HEK293 (cell line): Measurements from ENCODE around the gene ADM2.
A peak's percentile ranks its signal among the peaks of the same experiment; 100 is the strongest.

Source experiments
- GFI1B ChIP-seq: fragments of 450-650 bp; formaldehyde crosslinking; IDR thresholded peaks from 2 replicates; pipeline ENCODE4 v1.5.1; 2016; ENCODE audit warnings: missing biosample characterization, missing genetic modification characterization
- KLF1 ChIP-seq: fragments of 450-650 bp; formaldehyde crosslinking; IDR thresholded peaks from 2 replicates; pipeline ENCODE4 v1.5.1; 2016; ENCODE audit warnings: missing biosample characterization, missing genetic modification characterization
- KLF8 ChIP-seq: fragments of 450-650 bp; formaldehyde crosslinking; IDR thresholded peaks from 2 replicates; pipeline ENCODE4 v1.5.1; 2016; ENCODE audit warnings: missing biosample characterization, missing genetic modification characterization
- PRDM1 ChIP-seq: fragments of 450-650 bp; formaldehyde crosslinking; IDR thresholded peaks from 2 replicates; pipeline ENCODE4; 2016; ENCODE audit warnings: missing biosample characterization, missing genetic modification characterization
- SALL2 ChIP-seq: fragments of 450-650 bp; formaldehyde crosslinking; IDR thresholded peaks from 2 replicates; pipeline ENCODE4 v1.5.0; 2017; ENCODE audit warnings: missing biosample characterization, mild to moderate bottlenecking, missing genetic modification characterization, borderline replicate concordance
- SP2 ChIP-seq: fragments of 450-650 bp; formaldehyde crosslinking; IDR thresholded peaks from 2 replicates; pipeline ENCODE4 v1.5.1; 2016; ENCODE audit warnings: missing biosample characterization, missing genetic modification characterization
- YY1 ChIP-seq: fragments of 450-650 bp; formaldehyde crosslinking; IDR thresholded peaks from 2 replicates; pipeline ENCODE4 v1.5.1; 2018; ENCODE audit warnings: missing biosample characterization, missing genetic modification characterization
- ZFP41 ChIP-seq: fragments of 450-650 bp; formaldehyde crosslinking; IDR thresholded peaks from 2 replicates; pipeline ENCODE4 v1.5.1; 2016; ENCODE audit warnings: missing biosample characterization, missing genetic modification characterization, borderline replicate concordance
- ZNF10 ChIP-seq: fragments of 450-650 bp; formaldehyde crosslinking; IDR thresholded peaks from 2 replicates; pipeline ENCODE4 v1.5.1; 2017; ENCODE audit warnings: missing biosample characterization, missing genetic modification characterization
- ZNF155 ChIP-seq: fragments of 450-650 bp; formaldehyde crosslinking; IDR thresholded peaks from 2 replicates; pipeline ENCODE4 v1.5.1; 2016; ENCODE audit warnings: missing biosample characterization, missing genetic modification characterization
- ZNF184 ChIP-seq: fragments of 450-650 bp; IDR thresholded peaks from 2 replicates; pipeline ENCODE4 v1.5.1; 2018; ENCODE audit warnings: missing biosample characterization, mild to moderate bottlenecking, missing genetic modification characterization
- ZNF211 ChIP-seq: fragments of 450-650 bp; formaldehyde crosslinking; IDR thresholded peaks from 2 replicates; pipeline ENCODE4 v1.5.1; 2016; ENCODE audit warnings: low read depth, missing biosample characterization, missing genetic modification characterization
- ZNF221 ChIP-seq: fragments of 450-650 bp; formaldehyde crosslinking; IDR thresholded peaks from 2 replicates; pipeline ENCODE4 v1.5.1; 2017; ENCODE audit warnings: missing biosample characterization, missing genetic modification characterization, borderline replicate concordance
- ZNF324 ChIP-seq: fragments of 450-650 bp; formaldehyde crosslinking; IDR thresholded peaks from 2 replicates; pipeline ENCODE4 v1.5.1; 2016; ENCODE audit warnings: missing biosample characterization, missing genetic modification characterization
- ZNF335 ChIP-seq: fragments of 450-650 bp; formaldehyde crosslinking; conservative IDR thresholded peaks from 2 replicates; pipeline ENCODE4 v1.5.1; 2016; ENCODE audit warnings: missing biosample characterization, missing genetic modification characterization
- ZNF37A ChIP-seq: fragments of 450-650 bp; IDR thresholded peaks from 2 replicates; pipeline ENCODE4 v1.5.1; 2018; ENCODE audit warnings: missing biosample characterization, missing genetic modification characterization
- ZNF391 ChIP-seq: fragments of 450-650 bp; formaldehyde crosslinking; IDR thresholded peaks from 2 replicates; pipeline ENCODE4 v1.5.1; 2016; ENCODE audit warnings: low read depth, missing biosample characterization, missing genetic modification characterization, borderline replicate concordance
- ZNF473 ChIP-seq: fragments of 450-650 bp; formaldehyde crosslinking; IDR thresholded peaks from 2 replicates; pipeline ENCODE4 v1.5.1; 2017; ENCODE audit warnings: missing biosample characterization, missing genetic modification characterization
- ZNF501 ChIP-seq: fragments of 450-650 bp; formaldehyde crosslinking; IDR thresholded peaks from 2 replicates; pipeline ENCODE4 v1.5.1; 2016; ENCODE audit warnings: missing biosample characterization, missing genetic modification characterization
- ZNF561 ChIP-seq: fragments of 450-650 bp; IDR thresholded peaks from 2 replicates; pipeline ENCODE4 v1.5.1; 2018; ENCODE audit warnings: missing biosample characterization, missing genetic modification characterization, borderline replicate concordance
- ZNF654 ChIP-seq: fragments of 450-650 bp; formaldehyde crosslinking; IDR thresholded peaks from 2 replicates; pipeline ENCODE4 v1.5.1; 2016; ENCODE audit warnings: low read depth, missing biosample characterization, missing genetic modification characterization
- ZNF670 ChIP-seq: fragments of 450-650 bp; formaldehyde crosslinking; IDR thresholded peaks from 2 replicates; pipeline ENCODE4 v1.5.1; 2016; ENCODE audit warnings: missing biosample characterization, missing genetic modification characterization, low read depth
- ZNF791 ChIP-seq: fragments of 450-650 bp; formaldehyde crosslinking; IDR thresholded peaks from 2 replicates; pipeline ENCODE4 v1.5.1; 2016; ENCODE audit warnings: missing biosample characterization, missing genetic modification characterization
- ZNF837 ChIP-seq: fragments of 450-650 bp; formaldehyde crosslinking; IDR thresholded peaks from 2 replicates; pipeline ENCODE4 v1.5.1; 2016; ENCODE audit warnings: missing biosample characterization, missing genetic modification characterization
- TF ChIP-seq, protein P1 (sequence below): fragments of 450-650 bp; formaldehyde crosslinking; IDR thresholded peaks from 2 replicates; pipeline ENCODE4 v1.5.1; 2016; ENCODE audit warnings: missing biosample characterization, missing genetic modification characterization
- TF ChIP-seq, protein P2 (sequence below): fragments of 450-650 bp; formaldehyde crosslinking; IDR thresholded peaks from 2 replicates; pipeline ENCODE4 v1.5.1; 2016; ENCODE audit warnings: missing biosample characterization, missing genetic modification characterization
- TF ChIP-seq, protein P3 (sequence below): fragments of 450-650 bp; formaldehyde crosslinking; IDR thresholded peaks from 2 replicates; pipeline ENCODE4 v1.5.0; 2017; ENCODE audit warnings: missing biosample characterization, missing genetic modification characterization, borderline replicate concordance
- TF ChIP-seq, protein P4 (sequence below): fragments of 450-650 bp; formaldehyde crosslinking; IDR thresholded peaks from 2 replicates; pipeline ENCODE4 v1.5.1; 2016; ENCODE audit warnings: missing biosample characterization, missing genetic modification characterization

The ADM2 gene

DNA sequence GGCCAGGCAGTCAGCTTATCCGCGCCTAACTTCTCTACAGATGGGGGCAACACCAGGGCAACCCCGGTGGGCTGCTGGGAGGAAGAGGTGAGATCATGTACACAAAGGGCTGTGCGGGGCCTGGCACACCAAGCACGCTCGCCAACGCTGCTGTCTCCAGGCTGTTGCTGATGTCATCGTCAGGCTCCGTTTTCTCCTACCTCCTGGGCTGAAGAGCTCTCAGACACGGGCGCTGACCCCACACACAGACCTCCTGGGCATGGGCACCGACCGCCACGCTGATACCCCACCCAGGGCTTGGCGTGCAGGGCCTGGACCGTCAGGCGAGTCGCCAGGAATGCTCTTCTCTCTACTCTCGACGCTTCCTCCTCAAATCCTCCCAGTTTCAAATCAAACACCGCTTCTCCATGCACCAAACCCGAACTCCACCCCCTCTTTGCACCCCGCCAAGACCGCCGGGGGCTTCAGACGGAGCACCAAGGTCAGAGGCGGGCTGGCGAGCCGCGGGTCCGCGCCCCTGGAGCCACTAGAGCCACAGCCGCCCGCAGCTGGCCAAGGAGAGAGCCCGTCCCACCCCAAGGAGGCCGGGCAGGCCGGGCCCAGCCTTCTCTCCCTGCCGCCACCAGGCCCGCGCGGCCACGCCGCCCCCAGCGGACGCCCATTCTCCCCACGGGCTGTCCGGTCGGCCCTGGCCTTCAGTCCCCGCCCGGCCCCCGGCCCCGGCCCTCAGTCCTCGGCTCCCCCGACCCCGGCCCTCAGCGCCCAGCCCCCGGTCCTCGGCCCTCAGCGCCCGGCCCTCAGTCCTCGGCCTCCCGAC, 7.3 kb upstream of the ADM2 start (continued):
- TF ChIP-seq, protein P1, sequence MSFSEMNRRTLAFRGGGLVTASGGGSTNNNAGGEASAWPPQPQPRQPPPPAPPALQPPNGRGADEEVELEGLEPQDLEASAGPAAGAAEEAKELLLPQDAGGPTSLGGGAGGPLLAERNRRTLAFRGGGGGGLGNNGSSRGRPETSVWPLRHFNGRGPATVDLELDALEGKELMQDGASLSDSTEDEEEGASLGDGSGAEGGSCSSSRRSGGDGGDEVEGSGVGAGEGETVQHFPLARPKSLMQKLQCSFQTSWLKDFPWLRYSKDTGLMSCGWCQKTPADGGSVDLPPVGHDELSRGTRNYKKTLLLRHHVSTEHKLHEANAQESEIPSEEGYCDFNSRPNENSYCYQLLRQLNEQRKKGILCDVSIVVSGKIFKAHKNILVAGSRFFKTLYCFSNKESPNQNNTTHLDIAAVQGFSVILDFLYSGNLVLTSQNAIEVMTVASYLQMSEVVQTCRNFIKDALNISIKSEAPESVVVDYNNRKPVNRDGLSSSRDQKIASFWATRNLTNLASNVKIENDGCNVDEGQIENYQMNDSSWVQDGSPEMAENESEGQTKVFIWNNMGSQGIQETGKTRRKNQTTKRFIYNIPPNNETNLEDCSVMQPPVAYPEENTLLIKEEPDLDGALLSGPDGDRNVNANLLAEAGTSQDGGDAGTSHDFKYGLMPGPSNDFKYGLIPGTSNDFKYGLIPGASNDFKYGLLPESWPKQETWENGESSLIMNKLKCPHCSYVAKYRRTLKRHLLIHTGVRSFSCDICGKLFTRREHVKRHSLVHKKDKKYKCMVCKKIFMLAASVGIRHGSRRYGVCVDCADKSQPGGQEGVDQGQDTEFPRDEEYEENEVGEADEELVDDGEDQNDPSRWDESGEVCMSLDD: no peak
- TF ChIP-seq ZNF211 (tag by site-specific recombination): no peak
- TF ChIP-seq ZNF837 (tag by site-specific recombination): no peak
- TF ChIP-seq ZNF184: no peak
- no peak for TF ChIP-seq ZNF10 (tag by site-specific recombination)
- TF ChIP-seq ZNF791 (tag by site-specific recombination): no peak
- no peak for TF ChIP-seq ZNF670 (tag by site-specific recombination)
- TF ChIP-seq SP2 (tag by site-specific recombination): peak; percentile 64
- no peak for TF ChIP-seq SALL2 (tag by site-specific recombination)
- no peak for TF ChIP-seq GFI1B
- TF ChIP-seq PRDM1 (tag by site-specific recombination): no peak
- TF ChIP-seq ZNF561: no peak
- peak; percentile 61; the same call in 1 of the 2 replicates for TF ChIP-seq KLF8
- TF ChIP-seq YY1 (tag by site-specific recombination): no peak
- no peak for TF ChIP-seq ZNF155 (tag by site-specific recombination)
- no peak for TF ChIP-seq ZNF654 (tag by site-specific recombination)
- TF ChIP-seq, protein P2, sequence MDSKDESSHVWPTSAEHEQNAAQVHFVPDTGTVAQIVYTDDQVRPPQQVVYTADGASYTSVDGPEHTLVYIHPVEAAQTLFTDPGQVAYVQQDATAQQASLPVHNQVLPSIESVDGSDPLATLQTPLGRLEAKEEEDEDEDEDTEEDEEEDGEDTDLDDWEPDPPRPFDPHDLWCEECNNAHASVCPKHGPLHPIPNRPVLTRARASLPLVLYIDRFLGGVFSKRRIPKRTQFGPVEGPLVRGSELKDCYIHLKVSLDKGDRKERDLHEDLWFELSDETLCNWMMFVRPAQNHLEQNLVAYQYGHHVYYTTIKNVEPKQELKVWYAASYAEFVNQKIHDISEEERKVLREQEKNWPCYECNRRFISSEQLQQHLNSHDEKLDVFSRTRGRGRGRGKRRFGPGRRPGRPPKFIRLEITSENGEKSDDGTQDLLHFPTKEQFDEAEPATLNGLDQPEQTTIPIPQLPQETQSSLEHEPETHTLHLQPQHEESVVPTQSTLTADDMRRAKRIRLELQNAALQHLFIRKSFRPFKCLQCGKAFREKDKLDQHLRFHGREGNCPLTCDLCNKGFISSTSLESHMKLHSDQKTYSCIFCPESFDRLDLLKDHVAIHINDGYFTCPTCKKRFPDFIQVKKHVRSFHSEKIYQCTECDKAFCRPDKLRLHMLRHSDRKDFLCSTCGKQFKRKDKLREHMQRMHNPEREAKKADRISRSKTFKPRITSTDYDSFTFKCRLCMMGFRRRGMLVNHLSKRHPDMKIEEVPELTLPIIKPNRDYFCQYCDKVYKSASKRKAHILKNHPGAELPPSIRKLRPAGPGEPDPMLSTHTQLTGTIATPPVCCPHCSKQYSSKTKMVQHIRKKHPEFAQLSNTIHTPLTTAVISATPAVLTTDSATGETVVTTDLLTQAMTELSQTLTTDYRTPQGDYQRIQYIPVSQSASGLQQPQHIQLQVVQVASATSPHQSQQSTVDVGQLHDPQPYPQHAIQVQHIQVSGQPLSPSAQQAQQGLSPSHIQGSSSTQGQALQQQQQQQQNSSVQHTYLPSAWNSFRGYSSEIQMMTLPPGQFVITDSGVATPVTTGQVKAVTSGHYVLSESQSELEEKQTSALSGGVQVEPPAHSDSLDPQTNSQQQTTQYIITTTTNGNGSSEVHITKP (tag by site-specific recombination): no peak
- TF ChIP-seq KLF1: peak; percentile 52
- no peak for TF ChIP-seq ZNF37A
- peak; percentile 54; the same call in 1 of the 2 replicates for TF ChIP-seq ZNF324 (tag by site-specific recombination)
- peak; percentile 84; the same call in 1 of the 2 replicates for TF ChIP-seq ZNF391 (tag by site-specific recombination)
- no peak for TF ChIP-seq ZNF221 (tag by site-specific recombination)
- no peak for TF ChIP-seq ZNF501 (tag by site-specific recombination)
- no peak for TF ChIP-seq ZFP41 (tag by site-specific recombination)
- TF ChIP-seq, protein P3, sequence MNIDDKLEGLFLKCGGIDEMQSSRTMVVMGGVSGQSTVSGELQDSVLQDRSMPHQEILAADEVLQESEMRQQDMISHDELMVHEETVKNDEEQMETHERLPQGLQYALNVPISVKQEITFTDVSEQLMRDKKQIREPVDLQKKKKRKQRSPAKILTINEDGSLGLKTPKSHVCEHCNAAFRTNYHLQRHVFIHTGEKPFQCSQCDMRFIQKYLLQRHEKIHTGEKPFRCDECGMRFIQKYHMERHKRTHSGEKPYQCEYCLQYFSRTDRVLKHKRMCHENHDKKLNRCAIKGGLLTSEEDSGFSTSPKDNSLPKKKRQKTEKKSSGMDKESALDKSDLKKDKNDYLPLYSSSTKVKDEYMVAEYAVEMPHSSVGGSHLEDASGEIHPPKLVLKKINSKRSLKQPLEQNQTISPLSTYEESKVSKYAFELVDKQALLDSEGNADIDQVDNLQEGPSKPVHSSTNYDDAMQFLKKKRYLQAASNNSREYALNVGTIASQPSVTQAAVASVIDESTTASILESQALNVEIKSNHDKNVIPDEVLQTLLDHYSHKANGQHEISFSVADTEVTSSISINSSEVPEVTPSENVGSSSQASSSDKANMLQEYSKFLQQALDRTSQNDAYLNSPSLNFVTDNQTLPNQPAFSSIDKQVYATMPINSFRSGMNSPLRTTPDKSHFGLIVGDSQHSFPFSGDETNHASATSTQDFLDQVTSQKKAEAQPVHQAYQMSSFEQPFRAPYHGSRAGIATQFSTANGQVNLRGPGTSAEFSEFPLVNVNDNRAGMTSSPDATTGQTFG (tag by site-specific recombination): no peak
- peak; percentile 62 for TF ChIP-seq ZNF335 (tag by site-specific recombination)
- no peak for TF ChIP-seq ZNF473 (tag by site-specific recombination)
- TF ChIP-seq, protein P4, sequence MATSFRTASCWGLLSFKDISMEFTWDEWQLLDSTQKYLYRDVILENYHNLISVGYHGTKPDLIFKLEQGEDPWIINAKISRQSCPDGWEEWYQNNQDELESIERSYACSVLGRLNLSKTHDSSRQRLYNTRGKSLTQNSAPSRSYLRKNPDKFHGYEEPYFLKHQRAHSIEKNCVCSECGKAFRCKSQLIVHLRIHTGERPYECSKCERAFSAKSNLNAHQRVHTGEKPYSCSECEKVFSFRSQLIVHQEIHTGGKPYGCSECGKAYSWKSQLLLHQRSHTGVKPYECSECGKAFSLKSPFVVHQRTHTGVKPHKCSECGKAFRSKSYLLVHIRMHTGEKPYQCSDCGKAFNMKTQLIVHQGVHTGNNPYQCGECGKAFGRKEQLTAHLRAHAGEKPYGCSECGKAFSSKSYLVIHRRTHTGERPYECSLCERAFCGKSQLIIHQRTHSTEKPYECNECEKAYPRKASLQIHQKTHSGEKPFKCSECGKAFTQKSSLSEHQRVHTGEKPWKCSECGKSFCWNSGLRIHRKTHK: no peak
